GM21529 (cell line): Measurements from ENCODE around the gene EIF2B1.

ENCODE experiments used
- ATAC-seq: cut with Tn5 transposase; IDR thresholded peaks from one replicate; pipeline ENCODE4 v1.9.1; 2021; ENCODE audit not compliant: unreplicated experiment

The EIF2B1 gene

GRCh38 chr12:123571343-123571813, 62.1 kb downstream of the EIF2B1 start:
- no peak for ATAC-seq
